Memory B cell (primary cell): ENCODE data around the gene NELFCD.
"Not testable (repeated sequence)": the region's sequence is repeated elsewhere in the genome, so short reads cannot be mapped to it uniquely, and the experiment has no call there.

ENCODE experiments used
- ATAC-seq: fragments of 150-1000 bp; cut with Tn5 transposase; 2 replicates; pipeline ENCODE4 v1.10.0; 2021; ENCODE audit warnings: low read depth, mild to moderate bottlenecking, moderate library complexity
- DNase-seq, 2 donors: peaks; one replicate each; pipeline ENCODE4 v3.0.0; 2022; ENCODE audit warnings: low spot score in 2 of 2
- H3K27ac Mint-ChIP-seq: one replicate; pipeline ENCODE4 v1.8.0; 2022; ENCODE audit warnings: mild to moderate bottlenecking, moderate library complexity, mixed read lengths
- H3K27me3 Mint-ChIP-seq: one replicate; pipeline ENCODE4 v1.8.0; 2022; ENCODE audit warnings: mixed read lengths
- H3K36me3 Mint-ChIP-seq: one replicate; pipeline ENCODE4 v1.8.0; 2022; ENCODE audit warnings: mild to moderate bottlenecking, mixed read lengths
- H3K4me1 Mint-ChIP-seq: one replicate; pipeline ENCODE4 v1.8.0; 2022; ENCODE audit warnings: mixed read lengths
- H3K4me3 Mint-ChIP-seq: one replicate; pipeline ENCODE4 v1.8.0; 2022; ENCODE audit warnings: mild to moderate bottlenecking, moderate library complexity, mixed read lengths
- H3K9me3 Mint-ChIP-seq: one replicate; pipeline ENCODE4 v1.8.0; 2022; ENCODE audit warnings: mixed read lengths

The NELFCD gene

GRCh38 chr20:59027741-59028320 is 46.8 kb downstream of the NELFCD start:
- Mint-ChIP-seq H3K36me3 (peaks cover 26% of the 10 kb centered on the region), H3K9me3 (no peaks in the 10 kb centered on the region), H3K27me3 (no peaks in the 10 kb centered on the region), H3K4me1 (peaks cover 24% of the 10 kb centered on the region), H3K4me3 (no peak overlapping the region), H3K27ac (no peak overlapping the region)
- ATAC-seq (no peak), DNase-seq (no peak)

GRCh38 chr20:59028812-59029211 is 47.8 kb downstream of the NELFCD start:
- Mint-ChIP-seq H3K36me3 (peaks cover 20% of the 10 kb centered on the region), H3K4me1 (peaks cover 24% of the 10 kb centered on the region), H3K27me3 (no peaks in the 10 kb centered on the region), H3K27ac (no peak overlapping the region), H3K4me3 (no peak overlapping the region), H3K9me3 (no peaks in the 10 kb centered on the region)
- DNase-seq (no peak), ATAC-seq (no peak)

GRCh38 chr20:59030911-59031563 is 50.0 kb downstream of the NELFCD start:
- ATAC-seq (no peak), DNase-seq (no peak)
- H3K4me3 Mint-ChIP-seq = peak overlapping the region; percentile 92
- peaks cover 19% of the 10 kb centered on the region for H3K36me3 Mint-ChIP-seq
- H3K9me3 Mint-ChIP-seq = no peaks in the 10 kb centered on the region
- peak overlapping the region; percentile 83 for H3K27ac Mint-ChIP-seq
- H3K4me1 Mint-ChIP-seq = peaks cover 27% of the 10 kb centered on the region
- H3K27me3 Mint-ChIP-seq = no peaks in the 10 kb centered on the region

- Mint-ChIP-seq H3K9me3 (no peaks in the 10 kb centered on the region), H3K27me3 (no peaks in the 10 kb centered on the region), H3K4me1 (peaks cover 27% of the 10 kb centered on the region), H3K36me3 (peaks cover 21% of the 10 kb centered on the region), H3K4me3 (peak overlapping the region; percentile 92), H3K27ac (peak overlapping the region; percentile 83)
- DNase-seq (no peak), ATAC-seq (no peak)
Measured at GRCh38 chr20:59031564-59032022, 50.5 kb downstream of the NELFCD start.

GRCh38 chr20:59032023-59032712 is 51.1 kb downstream of the NELFCD start, which contains the start of gene ATP5F1E:
Gene ATP5F1E, minus strand, starts transcription at chr20:59032335. Its CDS starts 84 bp downstream, at chr20:59032251.
- Mint-ChIP-seq H3K27ac (peak within 1 kb of the TSS; percentile 83), H3K36me3 (peaks cover 21% of the 10 kb centered on the region), H3K4me1 (peaks cover 28% of the 10 kb centered on the region), H3K4me3 (peak within 1 kb of the TSS; percentile 92), H3K9me3 (no peaks in the 10 kb centered on the region), H3K27me3 (no peaks in the 10 kb centered on the region)
- DNase-seq = peak; percentile 95 to 97
- peak; percentile 90 for ATAC-seq

- peak overlapping the region; percentile 83 for H3K27ac Mint-ChIP-seq
- ATAC-seq = peak; percentile 31
- H3K4me1 Mint-ChIP-seq = peaks cover 26% of the 10 kb centered on the region
- DNase-seq = no peak
- H3K9me3 Mint-ChIP-seq = no peaks in the 10 kb centered on the region
- peak overlapping the region; percentile 92 for H3K4me3 Mint-ChIP-seq
- no peaks in the 10 kb centered on the region for H3K27me3 Mint-ChIP-seq
- peaks cover 20% of the 10 kb centered on the region for H3K36me3 Mint-ChIP-seq
Measured at GRCh38 chr20:59032713-59033059, 51.6 kb downstream of the NELFCD start.

GRCh38 chr20:59033093-59033492 is 52.0 kb downstream of the NELFCD start:
- Mint-ChIP-seq H3K36me3 (peaks cover 20% of the 10 kb centered on the region), H3K4me1 (peaks cover 26% of the 10 kb centered on the region), H3K27ac (peak overlapping the region; percentile 83), H3K9me3 (no peaks in the 10 kb centered on the region), H3K27me3 (no peaks in the 10 kb centered on the region), H3K4me3 (no peak overlapping the region)
- DNase-seq = no peak
- ATAC-seq = no peak

- Mint-ChIP-seq H3K9me3 (no peaks in the 10 kb centered on the region), H3K4me1 (peaks cover 26% of the 10 kb centered on the region), H3K4me3 (no peak overlapping the region), H3K27ac (no peak overlapping the region), H3K27me3 (no peaks in the 10 kb centered on the region), H3K36me3 (peaks cover 20% of the 10 kb centered on the region)
- ATAC-seq = no peak
- DNase-seq = no peak
Measured at GRCh38 chr20:59033616-59034165, 52.6 kb downstream of the NELFCD start.

- H3K36me3 Mint-ChIP-seq = peaks cover 16% of the 10 kb centered on the region
- DNase-seq (no peak), ATAC-seq (no peak)
- H3K27me3 Mint-ChIP-seq = no peaks in the 10 kb centered on the region
- H3K4me1 Mint-ChIP-seq = peaks cover 23% of the 10 kb centered on the region
- no peaks in the 10 kb centered on the region for H3K9me3 Mint-ChIP-seq
- no peak overlapping the region for H3K27ac Mint-ChIP-seq
- H3K4me3 Mint-ChIP-seq = no peak overlapping the region
Measured at GRCh38 chr20:59035381-59035780, 54.3 kb downstream of the NELFCD start.

GRCh38 chr20:59037386-59037785 is 56.3 kb downstream of the NELFCD start:
- no peak for DNase-seq
- Mint-ChIP-seq H3K27ac (no peak overlapping the region), H3K36me3 (peaks cover 19% of the 10 kb centered on the region), H3K4me3 (no peak overlapping the region), H3K27me3 (no peaks in the 10 kb centered on the region), H3K4me1 (peaks cover 23% of the 10 kb centered on the region), H3K9me3 (no peaks in the 10 kb centered on the region)
- no peak for ATAC-seq

GRCh38 chr20:59039233-59039632 is 58.2 kb downstream of the NELFCD start:
- ATAC-seq = no peak
- Mint-ChIP-seq H3K27ac (no peak overlapping the region), H3K4me1 (peaks cover 29% of the 10 kb centered on the region), H3K9me3 (no peaks in the 10 kb centered on the region), H3K36me3 (peaks cover 19% of the 10 kb centered on the region), H3K4me3 (no peak overlapping the region), H3K27me3 (no peaks in the 10 kb centered on the region)
- DNase-seq = no peak

GRCh38 chr20:59040667-59041066 is 59.6 kb downstream of the NELFCD start:
- DNase-seq = no peak
- Mint-ChIP-seq H3K4me1 (peaks cover 26% of the 10 kb centered on the region), H3K27ac (peak overlapping the region; percentile 5), H3K4me3 (peak overlapping the region; percentile 96), H3K36me3 (peaks cover 13% of the 10 kb centered on the region), H3K27me3 (no peaks in the 10 kb centered on the region), H3K9me3 (no peaks in the 10 kb centered on the region)
- no peak for ATAC-seq

- not testable (repeated sequence) for H3K27me3 Mint-ChIP-seq, ATAC-seq, DNase-seq, H3K36me3 Mint-ChIP-seq, H3K9me3 Mint-ChIP-seq
- Mint-ChIP-seq H3K4me3 (peak overlapping the region; percentile 96), H3K27ac (peak overlapping the region; percentile 5), H3K4me1 (peaks cover 26% of the 10 kb centered on the region)
Measured at GRCh38 chr20:59041487-59041886, 60.4 kb downstream of the NELFCD start.

GRCh38 chr20:59042151-59042795 is 61.2 kb downstream of the NELFCD start, which contains the start of gene PRELID3B:
Gene PRELID3B, minus strand, starts transcription at chr20:59042786. Its CDS starts 56 bp downstream, at chr20:59042730.
- Mint-ChIP-seq H3K4me1 (peaks cover 23% of the 10 kb centered on the region), H3K27me3 (no peaks in the 10 kb centered on the region), H3K4me3 (peak within 1 kb of the TSS; percentile 96), H3K9me3 (no peaks in the 10 kb centered on the region), H3K27ac (peak within 1 kb of the TSS; percentile 93), H3K36me3 (peaks cover 5% of the 10 kb centered on the region)
- ATAC-seq (peak; percentile 34), DNase-seq (peak in 1 of 2 donors; percentile 11)
